Measurements from ENCODE around the gene CCDC150.

Gene CCDC150

GRCh38 chr2:196712867-196713266, 73.4 kb downstream of the CCDC150 start:
- TF ChIP-seq CTCF (IDR thresholded peaks at IDR 0.05): no peak
- Histone ChIP-seq H3K36me3 (no peaks in the 10 kb centered on the region), H3K4me3 (ENCODE audit: low read depth in 1 of 2, low read length in 1 of 2) (no peak overlapping the region), H3K4me1 (ENCODE audit: control insufficient read depth in 1 of 2, insufficient read depth in 1 of 2, low read depth in 1 of 2, low read length in 1 of 2) (peaks cover 4 to 7% of the 10 kb centered on the region in 2 experiments), H3K9me3 (no peaks in the 10 kb centered on the region), H3K27me3 (no peaks in the 10 kb centered on the region), H3K27ac (no peak overlapping the region)

- Histone ChIP-seq H3K27me3 (no peaks in the 10 kb centered on the region), H3K36me3 (no peaks in the 10 kb centered on the region), H3K27ac (no peak overlapping the region), H3K4me3 (ENCODE audit: low read depth in 1 of 2, low read length in 1 of 2) (no peak overlapping the region), H3K9me3 (no peaks in the 10 kb centered on the region), H3K4me1 (ENCODE audit: control insufficient read depth in 1 of 2, insufficient read depth in 1 of 2, low read depth in 1 of 2, low read length in 1 of 2) (peaks cover 4 to 7% of the 10 kb centered on the region in 2 experiments)
- no peak for TF ChIP-seq CTCF (IDR thresholded peaks at IDR 0.05)
Measured at GRCh38 chr2:196718419-196719109, 79.0 kb downstream of the CCDC150 start.

GRCh38 chr2:196719110-196719872, 79.8 kb downstream of the CCDC150 start:
- Histone ChIP-seq H3K36me3 (no peaks in the 10 kb centered on the region), H3K9me3 (no peaks in the 10 kb centered on the region), H3K27ac (no peak overlapping the region), H3K27me3 (no peaks in the 10 kb centered on the region), H3K4me1 (ENCODE audit: control insufficient read depth in 1 of 2, insufficient read depth in 1 of 2, low read depth in 1 of 2, low read length in 1 of 2) (peaks cover 4 to 7% of the 10 kb centered on the region in 2 experiments), H3K4me3 (ENCODE audit: low read depth in 1 of 2, low read length in 1 of 2) (no peak overlapping the region)
- no peak for TF ChIP-seq CTCF (IDR thresholded peaks at IDR 0.05)

GRCh38 chr2:196723571-196723970, 84.1 kb downstream of the CCDC150 start:
- no peak overlapping the region for H3K4me3 ChIP-seq (ENCODE audit: low read depth in 1 of 2, low read length in 1 of 2)
- TF ChIP-seq CTCF (IDR thresholded peaks at IDR 0.05): no peak
- H3K9me3 ChIP-seq: no peaks in the 10 kb centered on the region
- H3K27me3 ChIP-seq: no peaks in the 10 kb centered on the region
- no peak overlapping the region for H3K27ac ChIP-seq
- H3K4me1 ChIP-seq (ENCODE audit: control insufficient read depth in 1 of 2, insufficient read depth in 1 of 2, low read depth in 1 of 2, low read length in 1 of 2): no peaks in the 10 kb centered on the region
- no peaks in the 10 kb centered on the region for H3K36me3 ChIP-seq

DNA sequence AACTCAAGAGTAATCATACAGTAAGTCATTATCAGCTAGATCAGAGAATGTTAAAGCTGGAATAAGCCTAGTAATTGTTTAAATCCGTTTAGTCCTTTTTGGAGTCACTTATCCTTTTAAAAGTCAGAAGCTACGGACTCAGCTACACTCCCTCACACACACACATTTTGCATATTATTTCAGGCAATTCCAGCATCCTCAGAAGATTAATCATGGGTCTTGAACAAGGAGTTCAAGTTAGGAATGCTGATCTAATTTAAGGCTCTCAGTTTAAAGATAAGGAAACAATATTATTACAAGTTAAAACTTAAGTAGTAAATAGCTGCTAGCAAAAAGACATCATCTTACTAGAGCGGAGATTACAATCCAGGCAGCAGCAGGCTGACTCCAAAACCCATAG, 85.7 kb downstream of the CCDC150 start:
- H3K27me3 ChIP-seq: no peaks in the 10 kb centered on the region
- H3K4me1 ChIP-seq (ENCODE audit: control insufficient read depth in 1 of 2, insufficient read depth in 1 of 2, low read depth in 1 of 2, low read length in 1 of 2): no peaks in the 10 kb centered on the region
- no peak overlapping the region for H3K27ac ChIP-seq
- no peaks in the 10 kb centered on the region for H3K9me3 ChIP-seq
- no peak overlapping the region for H3K4me3 ChIP-seq (ENCODE audit: low read depth in 1 of 2, low read length in 1 of 2)
- TF ChIP-seq CTCF (IDR thresholded peaks at IDR 0.05): no peak
- no peaks in the 10 kb centered on the region for H3K36me3 ChIP-seq

All from neutrophil (primary cell).